ENCODE data around the gene TPST2.

The TPST2 gene

DNA sequence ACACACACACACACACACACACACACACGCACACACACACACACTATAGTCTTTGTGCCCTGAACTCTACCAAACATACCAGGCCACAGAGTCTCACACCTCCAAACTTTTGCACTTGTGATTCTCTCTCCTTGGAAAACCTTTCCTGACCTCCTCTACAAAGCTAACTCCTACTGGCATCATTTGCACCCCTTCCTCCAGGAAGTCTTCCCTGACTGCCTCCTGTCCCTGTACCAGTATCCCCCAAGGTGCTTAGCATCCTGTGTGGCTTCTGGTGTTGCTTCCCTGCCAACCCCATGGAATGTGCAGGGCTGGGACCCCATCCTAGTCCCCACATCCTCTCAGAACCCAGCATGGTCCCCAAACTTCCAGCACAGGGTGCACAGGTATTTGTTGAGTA lies 8.9 kb downstream of the TPST2 start:
- TF ChIP-seq, protein P1, sequence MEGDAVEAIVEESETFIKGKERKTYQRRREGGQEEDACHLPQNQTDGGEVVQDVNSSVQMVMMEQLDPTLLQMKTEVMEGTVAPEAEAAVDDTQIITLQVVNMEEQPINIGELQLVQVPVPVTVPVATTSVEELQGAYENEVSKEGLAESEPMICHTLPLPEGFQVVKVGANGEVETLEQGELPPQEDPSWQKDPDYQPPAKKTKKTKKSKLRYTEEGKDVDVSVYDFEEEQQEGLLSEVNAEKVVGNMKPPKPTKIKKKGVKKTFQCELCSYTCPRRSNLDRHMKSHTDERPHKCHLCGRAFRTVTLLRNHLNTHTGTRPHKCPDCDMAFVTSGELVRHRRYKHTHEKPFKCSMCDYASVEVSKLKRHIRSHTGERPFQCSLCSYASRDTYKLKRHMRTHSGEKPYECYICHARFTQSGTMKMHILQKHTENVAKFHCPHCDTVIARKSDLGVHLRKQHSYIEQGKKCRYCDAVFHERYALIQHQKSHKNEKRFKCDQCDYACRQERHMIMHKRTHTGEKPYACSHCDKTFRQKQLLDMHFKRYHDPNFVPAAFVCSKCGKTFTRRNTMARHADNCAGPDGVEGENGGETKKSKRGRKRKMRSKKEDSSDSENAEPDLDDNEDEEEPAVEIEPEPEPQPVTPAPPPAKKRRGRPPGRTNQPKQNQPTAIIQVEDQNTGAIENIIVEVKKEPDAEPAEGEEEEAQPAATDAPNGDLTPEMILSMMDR (IDR thresholded peaks at IDR 0.05), result no peak
- DNase-seq (ENCODE audit: low spot score), result no peak
- H3K4me3 ChIP-seq, result no peak overlapping the region
- H3K27ac ChIP-seq, result no peak overlapping the region

DNA sequence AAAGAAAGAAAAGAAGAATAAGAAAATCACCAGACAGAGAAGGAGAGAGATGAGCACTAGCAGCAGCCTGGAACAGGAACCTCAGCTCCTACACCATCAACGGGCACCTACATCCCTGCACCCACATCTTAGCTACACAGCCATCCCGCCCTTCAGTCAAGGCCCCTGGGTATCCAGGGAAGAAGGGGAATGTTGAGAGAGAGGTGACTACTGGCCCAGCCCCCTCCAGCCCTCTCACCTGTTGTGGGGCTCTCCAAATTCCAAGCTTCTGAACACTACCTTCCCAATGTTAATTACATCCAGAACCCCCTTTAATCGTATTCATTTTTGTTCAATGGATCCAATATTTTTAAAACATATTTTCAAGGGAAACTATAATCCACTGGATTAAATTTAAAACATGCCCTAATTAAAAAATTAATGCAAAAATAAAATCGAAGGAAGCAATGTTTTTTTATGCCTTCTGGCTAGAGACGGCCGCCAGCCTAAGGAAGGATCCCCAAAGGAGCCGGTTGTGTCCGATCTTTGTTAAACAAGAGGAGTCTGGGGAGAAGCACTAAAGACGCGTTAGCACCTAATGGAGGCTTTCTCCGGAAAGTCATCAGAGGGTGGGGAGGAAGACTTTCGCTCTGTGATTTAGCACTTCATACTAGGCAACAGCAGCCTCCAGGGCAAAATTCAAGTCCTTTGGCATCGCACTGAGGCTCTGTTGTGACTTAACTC lies 9.5 kb downstream of the TPST2 start:
- no peak for DNase-seq (ENCODE audit: low spot score)
- TF ChIP-seq, protein P1 (IDR thresholded peaks at IDR 0.05), result no peak
- Histone ChIP-seq H3K27ac (no peak overlapping the region), H3K4me3 (no peak overlapping the region)

DNA sequence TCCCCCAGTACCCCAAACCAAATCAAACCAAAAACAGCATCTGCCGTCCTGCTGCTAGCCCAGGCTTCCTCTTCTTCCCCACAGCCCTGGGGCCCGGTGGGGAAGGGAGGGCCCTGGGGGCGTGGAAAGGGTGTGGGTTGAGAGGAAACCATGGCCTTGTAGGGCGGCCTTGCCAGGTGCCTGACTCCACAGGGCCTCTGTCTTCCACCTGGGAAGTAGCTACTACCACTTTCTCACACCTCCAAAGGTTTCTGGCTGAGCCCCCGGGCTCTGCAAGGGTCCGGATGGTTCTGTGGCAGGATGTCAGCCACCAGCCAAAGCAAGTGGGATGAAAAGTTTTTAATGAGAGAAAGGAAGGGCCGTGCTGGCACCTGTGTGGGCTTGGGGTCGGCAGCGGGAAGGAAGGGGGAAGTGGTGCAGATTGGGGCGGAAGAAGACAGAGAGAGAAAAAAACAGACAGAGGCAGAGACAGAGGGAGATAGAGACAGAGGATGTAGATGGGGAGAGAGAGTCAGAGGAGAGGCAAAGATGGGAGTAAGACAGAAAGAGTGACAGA lies 10.5 kb downstream of the TPST2 start:
- no peak for DNase-seq (ENCODE audit: low spot score)
- Histone ChIP-seq H3K4me3 (no peak overlapping the region), H3K27ac (no peak overlapping the region)
- TF ChIP-seq, protein P1 (IDR thresholded peaks at IDR 0.05), result no peak

DNA sequence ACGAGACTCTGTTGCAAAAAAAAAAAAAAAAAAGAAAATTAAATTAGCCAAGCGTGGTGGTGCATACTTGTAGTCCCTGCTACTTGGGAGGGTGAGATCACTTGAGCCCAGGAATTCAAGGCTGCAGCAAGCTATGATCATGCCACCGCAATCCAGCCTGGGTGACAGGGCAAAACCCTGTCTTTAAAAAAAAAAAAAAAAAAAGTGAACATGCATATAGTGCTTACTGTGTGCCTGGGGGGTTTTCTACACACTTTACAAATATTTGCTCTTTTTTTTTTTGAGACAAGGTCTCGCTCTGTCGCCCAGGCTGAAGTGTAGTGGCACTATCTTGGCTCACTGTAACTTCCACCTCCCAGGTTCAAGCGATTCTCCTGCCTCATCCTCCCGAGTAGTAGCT lies 12.9 kb downstream of the TPST2 start:
- no peak overlapping the region for H3K27ac ChIP-seq
- TF ChIP-seq, protein P1 (IDR thresholded peaks at IDR 0.05), result no peak
- H3K4me3 ChIP-seq, result no peak overlapping the region
- DNase-seq (ENCODE audit: low spot score), result no peak

DNA sequence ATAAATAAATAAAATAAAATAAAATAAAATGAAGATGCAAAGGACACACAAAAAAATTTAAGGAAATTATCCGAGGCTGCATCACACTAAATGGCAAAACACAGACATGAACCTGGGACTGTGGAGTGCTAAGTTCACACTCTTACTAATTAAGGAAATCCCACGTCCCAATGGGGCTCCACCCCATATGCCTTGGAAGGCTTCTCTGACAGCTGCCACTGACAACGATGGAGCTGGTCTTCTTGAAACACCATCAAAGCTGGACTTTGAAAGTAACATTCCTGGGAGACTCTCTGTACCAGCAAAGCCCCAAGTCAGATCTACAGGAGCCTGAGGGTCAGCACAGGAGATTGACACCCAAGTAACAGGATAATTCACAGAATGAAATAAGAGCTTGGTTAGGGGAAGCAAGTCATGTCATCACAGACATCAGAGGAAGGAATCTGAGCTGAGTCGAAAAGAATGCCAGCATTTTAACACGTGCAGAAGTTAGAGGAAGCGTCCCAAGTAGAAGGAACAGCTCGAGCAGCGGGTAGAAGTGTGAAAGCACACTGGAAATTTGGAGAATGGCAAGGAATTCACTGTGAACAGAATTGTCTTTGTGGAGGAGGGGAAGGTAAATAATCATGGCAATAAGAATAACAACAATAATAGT lies 13.8 kb downstream of the TPST2 start:
- DNase-seq (ENCODE audit: low spot score), result no peak
- TF ChIP-seq, protein P1 (IDR thresholded peaks at IDR 0.05), result no peak
- Histone ChIP-seq H3K4me3 (no peak overlapping the region), H3K27ac (no peak overlapping the region)

DNA sequence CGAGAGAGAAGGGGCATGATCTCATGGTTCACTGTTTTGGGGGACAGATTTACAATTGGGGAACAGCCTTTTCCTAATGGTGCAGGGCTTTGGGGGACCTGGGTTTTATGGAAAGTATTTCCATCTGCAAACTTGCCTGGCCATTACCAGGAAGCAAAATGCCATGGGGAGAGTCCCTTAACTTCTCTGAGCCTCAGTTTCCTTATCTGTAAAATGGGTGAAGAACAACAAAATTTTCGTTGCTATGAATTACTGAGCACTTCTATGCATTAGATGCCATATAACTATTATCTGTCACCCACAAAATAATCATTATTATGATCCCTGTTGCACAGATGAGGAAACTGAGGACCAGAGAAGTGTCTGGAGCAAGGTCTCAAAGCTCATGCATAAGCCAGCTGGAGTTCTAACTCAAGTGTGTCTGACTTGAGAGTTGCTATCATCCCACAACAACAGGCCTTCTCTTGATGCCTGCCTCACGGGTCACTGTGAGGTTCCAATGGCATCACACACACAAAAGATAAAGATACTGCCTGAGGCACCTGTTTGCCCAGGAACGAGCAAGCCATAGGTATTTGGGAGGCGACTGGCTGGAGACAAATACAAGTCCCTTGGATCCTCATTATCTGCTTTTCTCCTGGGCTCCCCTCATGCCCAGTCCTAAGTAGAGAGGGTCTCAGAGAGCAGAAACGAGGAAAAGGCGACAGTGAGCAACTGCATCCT lies 15.8 kb downstream of the TPST2 start:
- no peak for DNase-seq (ENCODE audit: low spot score)

More for the DNA sequence above, 15.8 kb downstream of the TPST2 start:
- TF ChIP-seq, protein P1 (IDR thresholded peaks at IDR 0.05), result no peak
- Histone ChIP-seq H3K27ac (peak overlapping the region in 1 of 2 donors; percentile 35), H3K4me3 (no peak overlapping the region)
